HG02840 (cell line): ENCODE results near the gene RNF144A.

Experiments used
- ATAC-seq: cut with Tn5 transposase; IDR thresholded peaks from one replicate; pipeline ENCODE4 v1.9.1; 2021; ENCODE audit warnings: mild to moderate bottlenecking, moderate library complexity, moderate number of reproducible peaks; ENCODE audit not compliant: unreplicated experiment, low FRiP score

RNF144A gene

DNA sequence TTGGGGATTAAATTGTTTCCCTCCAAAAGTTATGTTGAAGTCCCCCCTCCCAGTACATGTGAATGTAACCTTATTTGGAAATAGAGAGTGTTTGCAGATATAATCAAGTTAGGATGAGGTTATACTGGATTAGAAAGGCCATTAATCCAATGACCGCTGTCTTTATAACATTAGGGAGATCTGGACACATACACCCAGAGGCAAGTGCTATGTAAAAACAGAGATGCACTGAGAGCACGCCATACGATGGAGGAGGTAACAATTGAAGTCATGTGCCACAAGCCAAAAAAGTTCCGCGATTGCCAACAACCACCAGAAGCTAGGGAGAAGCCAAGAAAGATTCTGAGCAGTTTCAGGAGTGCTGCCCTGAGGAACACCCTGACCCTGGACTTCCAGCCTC is 153.3 kb downstream of the RNF144A start:
- no peak for ATAC-seq

DNA sequence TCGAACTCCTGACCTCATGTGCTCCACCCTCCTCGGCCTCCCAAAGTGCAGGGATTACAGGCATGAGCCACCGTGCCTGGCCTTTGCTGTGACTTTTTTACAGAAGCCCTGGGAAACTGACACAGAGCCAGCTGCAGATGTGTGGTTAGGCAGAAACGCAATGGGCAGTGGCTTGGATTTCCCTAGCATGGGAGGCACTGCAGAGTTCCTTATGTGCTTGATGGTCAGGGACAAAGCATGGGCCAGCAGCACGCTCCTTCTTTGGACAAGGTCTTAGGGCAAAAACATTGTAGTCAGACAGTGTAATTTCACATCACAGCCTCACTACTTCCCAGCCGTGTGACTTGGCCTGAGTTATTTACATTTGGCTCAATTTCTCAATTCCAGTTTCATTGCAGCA is 153.9 kb downstream of the RNF144A start:
- no peak for ATAC-seq

DNA sequence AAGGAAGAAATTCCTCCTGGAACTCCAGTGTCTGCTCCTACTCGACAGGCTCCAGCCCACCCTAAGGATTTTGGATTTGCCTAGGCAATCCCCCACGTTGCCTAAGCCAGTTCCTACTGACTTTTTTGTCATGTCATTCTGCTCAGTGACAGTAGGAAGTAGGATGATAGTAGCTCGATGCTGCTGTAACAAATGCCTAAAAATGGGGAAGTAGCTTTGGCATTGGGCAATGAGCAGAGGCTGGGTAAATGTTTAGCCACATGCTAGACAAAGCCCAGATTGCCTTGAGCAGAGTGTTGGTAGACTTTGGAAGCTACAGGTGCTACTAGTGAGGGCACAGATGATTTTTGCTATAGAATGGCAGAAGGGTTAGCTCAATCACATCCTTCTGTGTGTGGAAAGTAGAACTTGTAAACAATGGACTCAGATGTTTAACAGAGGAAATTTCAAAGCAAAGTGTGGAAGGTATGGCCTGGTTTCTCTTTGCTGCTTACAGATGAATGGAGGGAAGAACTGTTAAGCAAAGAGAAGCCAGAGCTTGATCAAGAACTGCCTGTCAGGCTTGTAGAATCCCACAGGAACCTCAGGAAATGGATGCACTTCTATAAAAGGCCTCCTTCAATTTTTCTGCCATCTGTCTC is 154.8 kb downstream of the RNF144A start:
- ATAC-seq: no peak

DNA sequence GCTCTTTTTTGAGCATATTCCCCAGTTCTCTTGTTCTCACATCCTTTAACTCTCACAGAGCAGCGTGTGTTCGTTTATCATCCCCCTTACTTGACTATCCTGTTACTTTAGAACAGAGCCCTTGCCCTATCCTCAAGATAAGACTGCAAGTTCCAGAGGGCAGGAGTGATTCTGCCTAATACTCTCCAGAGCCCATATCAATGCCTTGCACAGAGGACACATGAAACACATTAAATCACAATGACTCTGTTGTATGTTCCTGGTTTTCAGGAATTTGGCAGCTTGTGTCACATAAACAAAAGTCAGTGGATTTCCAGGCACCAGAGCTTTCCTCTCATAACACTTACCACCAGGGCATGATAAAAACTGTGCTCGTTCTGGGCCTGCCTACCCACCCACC is 156.7 kb downstream of the RNF144A start:
- ATAC-seq: no peak

DNA sequence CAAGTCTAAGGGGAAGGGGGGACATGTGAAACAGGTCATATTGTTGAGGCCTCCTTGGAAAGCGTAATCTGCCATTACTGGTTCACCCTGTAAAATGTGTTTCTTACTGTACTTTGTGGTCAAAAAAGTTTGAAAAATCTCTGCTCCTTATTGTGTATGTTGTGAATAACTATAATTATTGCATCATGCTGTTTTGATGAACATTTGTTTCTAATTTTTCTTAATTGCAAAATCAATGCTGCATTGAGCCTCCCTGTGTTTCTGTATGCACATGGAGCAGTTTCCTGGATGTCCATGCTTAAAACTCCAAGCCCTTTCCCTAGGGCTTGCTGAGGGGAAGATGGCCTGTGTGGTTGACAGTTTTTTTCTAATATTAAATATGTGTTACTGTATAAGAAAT is 158.6 kb downstream of the RNF144A start:
- no peak for ATAC-seq

DNA sequence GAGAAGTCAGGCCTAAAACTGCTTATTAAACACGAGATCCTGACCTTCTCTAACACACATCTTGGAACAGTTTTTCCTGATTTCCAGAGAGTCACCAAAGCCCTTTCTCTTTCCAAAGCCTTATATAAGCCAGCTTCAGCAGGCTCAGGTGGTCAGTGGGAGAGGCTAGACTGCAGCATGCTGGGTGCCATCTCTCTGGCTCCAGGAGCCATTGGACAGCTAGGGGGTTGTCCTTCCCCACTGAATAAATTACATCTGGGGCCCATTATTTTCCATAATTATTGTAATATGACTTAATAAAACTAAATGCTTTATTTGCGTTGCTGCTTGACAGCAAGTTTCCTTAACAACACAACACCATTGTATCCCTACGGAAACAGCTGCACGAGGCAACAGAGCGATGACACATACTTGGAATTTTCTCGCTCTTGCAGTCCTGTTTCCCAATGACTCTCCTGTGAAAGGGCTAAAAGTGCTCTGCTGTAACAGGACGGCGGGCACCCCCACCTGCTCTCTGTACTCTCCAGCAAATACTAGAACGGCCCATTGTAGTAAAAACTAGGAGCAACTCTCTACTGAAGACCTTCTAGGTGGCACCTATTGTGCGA is 160.6 kb downstream of the RNF144A start:
- ATAC-seq: no peak

DNA sequence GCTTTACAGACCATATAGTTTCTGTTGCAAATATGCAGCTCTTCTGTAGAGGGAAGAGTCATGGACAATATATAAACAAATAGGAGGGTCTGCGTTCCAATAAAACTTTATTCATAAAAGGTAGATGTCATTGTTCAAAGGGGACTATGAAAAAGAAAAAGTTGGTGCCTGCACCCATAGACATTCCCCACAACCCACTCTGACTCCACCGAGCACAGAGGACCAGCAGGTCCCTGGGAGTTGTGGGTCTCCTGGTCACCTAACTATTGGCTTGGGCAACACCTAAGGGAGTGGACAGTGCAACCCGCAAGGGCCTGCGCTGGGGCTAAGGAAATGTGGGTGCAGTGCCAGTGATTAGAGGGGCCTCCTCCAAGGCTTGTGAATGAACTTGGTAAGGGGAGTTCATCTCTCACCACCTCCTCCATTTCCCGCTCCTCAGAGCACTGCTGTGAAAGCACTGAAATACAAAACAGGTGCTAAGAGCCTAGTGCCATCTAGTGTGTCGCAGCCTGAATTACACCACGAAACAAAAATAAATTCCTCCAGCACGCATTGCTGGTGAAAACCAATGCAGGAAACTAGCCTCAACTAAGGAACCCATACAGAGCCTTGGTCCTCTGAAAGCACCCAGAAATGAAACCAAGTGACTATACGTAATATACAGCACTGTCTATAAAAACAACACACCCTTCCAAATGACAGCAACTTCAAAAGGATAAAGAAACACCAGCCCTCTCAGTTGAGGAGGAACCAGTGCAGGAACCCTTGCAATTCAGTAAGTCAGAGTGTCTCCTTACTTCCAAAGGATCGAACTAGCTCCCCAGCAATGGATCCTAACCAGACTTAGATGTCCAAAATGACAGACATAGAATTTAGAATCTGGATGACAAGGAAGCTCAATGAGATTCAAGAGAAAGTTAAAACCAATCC is 166.6 kb downstream of the RNF144A start:
- no peak for ATAC-seq

DNA sequence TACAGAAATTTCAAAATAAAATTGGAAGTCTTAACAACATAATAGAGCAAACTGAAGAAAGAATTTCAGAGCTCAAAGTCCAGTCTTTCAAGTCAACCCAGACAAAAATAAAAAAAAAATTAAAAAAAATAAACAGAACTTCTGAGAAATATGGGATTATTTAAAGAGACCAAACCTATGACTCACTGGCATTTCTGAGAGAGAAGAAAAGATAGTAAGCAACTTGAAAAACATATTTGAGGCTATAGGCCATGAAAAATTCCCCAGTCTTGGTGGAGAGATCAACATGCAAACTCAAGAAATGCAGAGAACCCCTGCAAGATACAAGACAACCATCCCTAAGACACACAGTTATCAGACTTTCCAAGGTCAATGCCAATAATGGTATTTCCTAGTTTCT is 167.4 kb downstream of the RNF144A start:
- ATAC-seq: no peak

DNA sequence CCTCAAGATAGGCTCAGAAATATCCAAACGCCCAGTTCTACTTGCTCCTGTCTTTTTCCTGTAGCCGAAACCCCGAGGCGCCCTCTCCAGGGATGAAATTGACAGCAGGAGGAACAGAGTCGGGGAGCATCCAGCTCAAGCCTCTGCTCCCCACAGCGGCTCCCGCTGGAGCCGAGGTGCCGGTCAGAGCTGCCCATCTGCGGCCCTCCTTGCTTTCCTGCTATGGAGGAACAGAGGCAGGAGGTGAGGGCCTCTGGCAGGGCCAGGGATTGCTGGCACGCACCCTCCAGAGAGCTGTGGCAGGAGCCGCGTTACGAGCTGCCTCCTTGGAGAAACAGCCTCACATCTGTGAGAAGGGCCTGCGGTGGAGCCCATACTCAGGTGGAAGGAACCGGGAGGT is 172.1 kb downstream of the RNF144A start:
- ATAC-seq: no peak

DNA sequence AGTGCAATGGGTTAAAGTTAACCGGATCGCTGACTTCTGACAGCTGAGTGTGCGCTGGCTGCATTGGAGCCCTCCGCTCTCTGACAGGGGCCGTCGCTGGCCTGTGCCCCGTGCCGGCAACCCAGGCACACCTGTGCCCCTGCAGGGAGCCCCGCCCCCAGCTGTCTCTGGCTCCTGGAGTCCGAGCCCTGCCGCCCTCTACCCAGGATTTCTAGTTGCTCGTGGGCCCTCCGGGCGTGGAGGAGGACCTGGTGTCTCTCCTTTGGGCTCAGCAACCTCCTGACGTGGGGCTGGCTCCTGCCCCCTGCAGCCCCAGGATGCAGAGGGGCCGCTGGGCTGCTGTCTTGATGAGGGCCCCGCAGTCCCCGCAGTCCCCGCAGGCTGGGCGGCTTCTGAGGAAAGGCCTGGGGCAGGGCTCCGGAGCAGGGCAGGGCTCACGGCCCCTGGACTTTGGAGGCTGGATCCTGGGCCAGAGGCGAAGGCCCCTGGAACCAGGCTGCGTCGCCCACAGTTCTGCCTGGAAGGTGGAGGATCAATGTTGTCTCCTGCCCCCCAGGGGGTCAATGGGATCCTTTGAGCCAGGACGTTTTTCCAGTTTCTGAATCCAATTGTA is 172.8 kb downstream of the RNF144A start:
- no peak for ATAC-seq

DNA sequence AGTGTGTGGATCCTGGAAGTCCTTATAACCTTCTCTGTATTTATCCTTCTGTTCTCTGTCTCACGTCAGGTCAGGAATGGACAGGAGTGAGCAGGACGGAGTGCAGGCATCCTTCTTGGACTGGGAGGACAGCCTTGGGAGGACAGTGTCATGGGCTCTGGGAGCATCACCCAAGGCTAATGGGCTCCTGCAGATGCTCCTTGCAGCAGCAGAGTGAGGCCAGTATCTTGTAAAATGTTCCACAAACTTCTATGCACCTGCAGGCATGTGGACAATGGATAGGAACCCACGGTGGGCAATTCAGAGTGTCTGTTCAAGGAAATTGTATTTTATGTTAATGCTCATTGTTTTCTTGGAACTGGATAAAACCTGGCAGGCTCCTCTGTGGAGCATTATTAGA is 176.2 kb downstream of the RNF144A start:
- ATAC-seq: no peak
